PC-3 (cell line): ENCODE measurements around the gene CHD6.
"Not testable (repeated sequence)": the region's sequence is repeated elsewhere in the genome, so short reads cannot be mapped to it uniquely, and the experiment has no call there.

Source experiments
- CTCF ChIP-seq: fragments of 300-600 bp; sonication (generic); conservative IDR thresholded peaks from 2 replicates; pipeline ENCODE4 v1.5.1; 2017; ENCODE audit warnings: antibody characterized with exemption, low read depth, mild to moderate bottlenecking, low read length
- EZH2phosphoT487 ChIP-seq: fragments of 300-600 bp; sonication (generic); IDR thresholded peaks from 2 replicates; pipeline ENCODE4 v1.6.1; 2018; ENCODE audit warnings: mild to moderate bottlenecking, antibody characterized with exemption, low read length, borderline replicate concordance

- not testable (repeated sequence) for TF ChIP-seq EZH2phosphoT487, CTCF
These were observed 82.6 kb downstream of the CHD6 start for GRCh38 chr20:41535551-41535950.
